Mesenchymal stem cell (in vitro differentiated cells and primary cell): ENCODE results near the gene TAF10.

Source experiments
- DNase-seq: peaks from one replicate; pipeline ENCODE4 v3.0.0-alpha.2; 2013
- H2AFZ ChIP-seq: one replicate; pipeline ENCODE4 v1.6.1; 2013; ENCODE audit warnings: low read depth, mild to moderate bottlenecking, control low read depth, inconsistent platforms, low read length, moderate library complexity
- H2AK5ac ChIP-seq: 2 replicates; pipeline ENCODE4 v1.6.1; 2013; ENCODE audit warnings: low read length, moderate library complexity, mild to moderate bottlenecking, inconsistent platforms; ENCODE audit not compliant: severe bottlenecking
- H2BK120ac ChIP-seq: one replicate; pipeline ENCODE4 v1.6.1; 2013; ENCODE audit warnings: low read depth, mild to moderate bottlenecking, inconsistent platforms, low read length, moderate library complexity
- H2BK12ac ChIP-seq, 2 experiments: one replicate each; pipeline ENCODE4 v1.6.1; 2013; ENCODE audit warnings: inconsistent platforms in 2 of 2, low read length in 2 of 2, mild to moderate bottlenecking in 2 of 2, moderate library complexity in 2 of 2, control low read depth in 1 of 2
- H2BK15ac ChIP-seq: one replicate; pipeline ENCODE4 v1.6.1; 2013; ENCODE audit warnings: mild to moderate bottlenecking, low read depth, inconsistent platforms; ENCODE audit not compliant: poor library complexity, severe bottlenecking
- H2BK5ac ChIP-seq: 2 replicates; pipeline ENCODE4 v1.6.1; 2013; ENCODE audit warnings: low read depth, mild to moderate bottlenecking, low read length, control low read depth, inconsistent platforms; ENCODE audit not compliant: poor library complexity, severe bottlenecking
- H3K14ac ChIP-seq, 2 experiments: one replicate each; pipeline ENCODE4 v1.6.1; 2013; ENCODE audit warnings: inconsistent platforms in 2 of 2, low read length in 2 of 2, control low read depth in 1 of 2, mild to moderate bottlenecking in 1 of 2, moderate library complexity in 1 of 2
- H3K18ac ChIP-seq, 2 experiments: one replicate each; pipeline ENCODE4 v1.6.1; 2013; ENCODE audit warnings: inconsistent platforms in 2 of 2, low read length in 2 of 2, control low read depth in 1 of 2, low read depth in 1 of 2, mild to moderate bottlenecking in 1 of 2
- H3K23ac ChIP-seq, 2 experiments: one replicate each; pipeline ENCODE4 v1.6.1; 2013; ENCODE audit warnings: inconsistent platforms in 2 of 2, low read length in 2 of 2, mild to moderate bottlenecking in 2 of 2, moderate library complexity in 2 of 2, control low read depth in 1 of 2
- H3K27ac ChIP-seq: 2 replicates; pipeline ENCODE4 v1.5.1; 2013; ENCODE audit warnings: mild to moderate bottlenecking, moderate library complexity, low read length, control low read depth, inconsistent platforms; ENCODE audit not compliant: poor library complexity, severe bottlenecking
- H3K27me3 ChIP-seq, 2 experiments: 2 replicates each; pipeline versions ENCODE4 v1.6.1 to v1.7.0; 2013; ENCODE audit warnings: low read length in 2 of 2, mild to moderate bottlenecking in 2 of 2, moderate library complexity in 2 of 2, control low read depth in 1 of 2, inconsistent platforms in 1 of 2; ENCODE audit not compliant: control insufficient read depth in 1 of 2, insufficient read depth in 1 of 2
- H3K36me3 ChIP-seq, 2 experiments: 2 replicates each; pipeline versions ENCODE4 v1.6.1 to v1.7.0; 2013; ENCODE audit warnings: low read length in 2 of 2, control low read depth in 1 of 2, inconsistent platforms in 1 of 2, low read depth in 1 of 2, mild to moderate bottlenecking in 1 of 2; ENCODE audit not compliant: insufficient read depth in 2 of 2, control insufficient read depth in 1 of 2
- H3K4ac ChIP-seq, 2 experiments: one replicate each; pipeline ENCODE4 v1.6.1; 2013; ENCODE audit warnings: inconsistent platforms in 2 of 2, low read length in 2 of 2, mild to moderate bottlenecking in 2 of 2, moderate library complexity in 2 of 2, control low read depth in 1 of 2, low read depth in 1 of 2
- H3K4me1 ChIP-seq: 2 replicates; pipeline ENCODE4 v1.6.1; 2013; ENCODE audit warnings: low read depth, low read length, control low read depth; ENCODE audit not compliant: control insufficient read depth, insufficient read depth
- H3K4me2 ChIP-seq: 2 replicates; pipeline ENCODE4 v1.6.1; 2013; ENCODE audit warnings: low read length, mild to moderate bottlenecking, inconsistent platforms; ENCODE audit not compliant: poor library complexity, severe bottlenecking
- H3K4me3 ChIP-seq, 2 experiments: 2 replicates each; pipeline versions ENCODE4 v1.5.1 to v1.7.0; 2013; ENCODE audit warnings: low read length in 2 of 2, mild to moderate bottlenecking in 2 of 2, control low read depth in 1 of 2, low read depth in 1 of 2; ENCODE audit not compliant: insufficient read depth in 1 of 2
- H3K79me1 ChIP-seq: replicated peaks from 2 replicates; pipeline ENCODE4 v1.6.1; 2013; ENCODE audit warnings: mild to moderate bottlenecking, control low read depth, low read length, inconsistent platforms; ENCODE audit not compliant: poor library complexity, severe bottlenecking
- H3K9ac ChIP-seq: 2 replicates; pipeline ENCODE4 v1.7.0; 2013; ENCODE audit warnings: mild to moderate bottlenecking, low read length, moderate library complexity
- H3K9me3 ChIP-seq: 2 replicates; pipeline ENCODE4 v1.7.0; 2013; ENCODE audit warnings: mild to moderate bottlenecking, low read length; ENCODE audit not compliant: control insufficient read depth
- H4K8ac ChIP-seq: one replicate; pipeline ENCODE4 v1.6.1; 2013; ENCODE audit warnings: inconsistent platforms, mild to moderate bottlenecking, low read length, moderate library complexity
- H4K91ac ChIP-seq: one replicate; pipeline ENCODE4 v1.6.1; 2013; ENCODE audit warnings: mild to moderate bottlenecking, low read length, inconsistent platforms
- WGBS: methylation state at CpG from one replicate; pipeline ENCODE4 v1.1.7; 2013; ENCODE audit warnings: mixed read lengths; 5-methylcytosine and 5-hydroxymethylcytosine counted together

The TAF10 gene

DNA sequence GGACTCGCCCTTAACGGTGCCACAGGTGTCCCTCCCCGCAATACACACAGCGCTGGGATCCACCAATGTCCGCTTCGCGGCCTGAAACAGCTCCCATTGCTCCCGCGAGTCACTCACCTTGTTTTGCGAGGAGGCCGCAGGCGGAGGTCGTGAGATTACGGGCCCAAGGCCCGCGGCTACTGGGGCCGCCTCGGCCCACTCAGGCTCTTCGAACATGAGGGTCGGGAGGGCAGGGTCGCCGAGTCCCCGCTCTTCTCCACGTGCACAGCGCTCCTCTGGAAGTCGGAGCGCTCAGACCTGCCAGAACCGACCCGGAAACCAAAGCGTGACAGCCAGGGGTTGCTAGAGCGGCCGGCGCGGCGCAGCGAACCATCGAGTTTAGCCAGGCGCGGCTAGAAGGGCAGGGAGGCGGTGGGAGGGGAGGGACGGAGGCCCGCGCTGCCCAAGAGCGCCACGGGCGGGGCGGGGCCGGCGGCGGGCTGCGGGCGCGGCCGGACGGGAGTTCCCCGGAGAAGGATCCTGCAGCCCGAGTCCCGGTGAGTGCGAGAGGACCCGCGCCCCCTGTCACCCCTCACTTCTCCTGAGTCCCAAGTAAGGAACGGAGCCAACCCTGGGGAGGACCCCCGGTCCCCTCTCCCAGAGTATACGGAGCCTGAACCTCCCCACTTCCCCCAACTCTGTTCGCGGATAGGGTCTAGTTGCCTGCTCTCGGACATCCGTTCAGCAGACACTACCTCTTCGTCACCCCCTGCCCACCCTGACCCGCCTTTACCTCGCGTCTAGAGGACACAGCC lies 8.5 kb downstream of the TAF10 start, which contains the start of the genes ILK and RRP8:
Gene ILK, plus strand, starts transcription at position 488 of the 794 bp plus-strand sequence. CDS start 498 bp downstream, outside the sequence.
Gene RRP8, minus strand, starts transcription at position 330 of the 794 bp plus-strand sequence. Its CDS starts 114 bp downstream, at position 216.
- H3K4me2 ChIP-seq: peak within 1 kb of the TSS; percentile 74
- H2BK15ac ChIP-seq: peak within 1 kb of the TSS; percentile 2
- H3K23ac ChIP-seq: peak within 1 kb of the TSS in 1 of 2 experiments; percentile 80
- peak within 1 kb of the TSS in 1 of 2 experiments; percentile 79 for H2BK12ac ChIP-seq
- peaks cover 24% of the 10 kb centered on the region for H3K79me1 ChIP-seq
- peak within 1 kb of the TSS; percentile 85 to 98 for H3K4me3 ChIP-seq
- H3K9ac ChIP-seq: peak within 1 kb of the TSS; percentile 93
- H3K4me1 ChIP-seq: peaks cover 17% of the 10 kb centered on the region
- H3K27ac ChIP-seq: peak within 1 kb of the TSS; percentile 92
- peak within 1 kb of the TSS; percentile 26 to 69 for H3K4ac ChIP-seq
- H3K27me3 ChIP-seq: no peaks in the 10 kb centered on the region
- peak within 1 kb of the TSS; percentile 78 for H2AFZ ChIP-seq
- H3K18ac ChIP-seq: peak within 1 kb of the TSS; percentile 71 to 82
- H4K8ac ChIP-seq: no peak within 1 kb of the TSS
- peak within 1 kb of the TSS; percentile 48 for H4K91ac ChIP-seq
- H2BK5ac ChIP-seq: peak within 1 kb of the TSS; percentile 68
- H2BK120ac ChIP-seq: peak within 1 kb of the TSS; percentile 35
- H3K14ac ChIP-seq: peak within 1 kb of the TSS in 1 of 2 experiments; percentile 96
- H2AK5ac ChIP-seq: peak within 1 kb of the TSS; percentile 49
- 1% methylated on average over 67 of the region's 72 CpGs for WGBS
- peak; percentile 92 for DNase-seq
- H3K36me3 ChIP-seq: peaks cover 36 to 50% of the 10 kb centered on the region in 2 experiments
- no peaks in the 10 kb centered on the region for H3K9me3 ChIP-seq

DNA sequence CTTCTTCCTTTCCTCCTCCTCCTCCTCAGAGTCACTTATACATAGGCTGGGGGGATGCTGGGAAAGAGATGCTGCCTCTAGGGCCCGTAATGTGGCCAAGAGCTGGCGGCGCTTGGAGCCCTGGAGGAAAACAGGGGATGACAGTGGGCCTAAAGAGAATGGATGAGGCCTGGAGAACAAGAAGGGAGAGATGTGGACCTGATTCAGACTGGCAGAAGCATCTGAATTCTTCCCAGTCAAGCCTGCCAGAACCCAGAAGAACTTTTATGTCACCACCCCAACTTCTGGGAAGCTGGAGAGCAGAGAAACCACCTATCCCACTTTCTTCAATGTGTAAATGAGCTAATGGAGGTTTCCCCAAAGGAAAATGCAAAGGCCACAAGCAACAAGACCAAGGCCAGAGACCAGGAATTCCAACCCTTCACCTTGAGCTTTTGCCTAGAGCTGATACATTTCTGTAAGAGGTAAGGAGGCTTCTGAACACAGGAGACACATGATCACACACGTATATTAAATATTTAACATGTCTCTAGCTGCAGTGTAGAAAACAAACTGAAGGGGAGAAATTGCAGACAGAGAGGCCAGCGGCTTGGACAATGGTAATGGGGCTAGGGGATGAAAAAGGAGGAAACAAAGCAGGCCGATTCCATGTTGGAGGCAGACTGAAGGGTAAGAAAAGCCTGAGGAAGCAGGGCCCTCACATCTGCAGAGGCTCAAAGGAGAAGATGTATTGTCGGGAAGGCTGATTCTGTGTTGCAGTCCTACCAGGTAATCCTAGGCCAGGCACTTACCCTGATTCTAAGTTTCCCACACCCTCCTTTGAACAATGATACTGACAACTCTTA lies 9.7 kb downstream of the TAF10 start:
- peak overlapping the region in 1 of 2 experiments; percentile 25 for H3K23ac ChIP-seq
- H3K9me3 ChIP-seq: no peaks in the 10 kb centered on the region

DNA sequence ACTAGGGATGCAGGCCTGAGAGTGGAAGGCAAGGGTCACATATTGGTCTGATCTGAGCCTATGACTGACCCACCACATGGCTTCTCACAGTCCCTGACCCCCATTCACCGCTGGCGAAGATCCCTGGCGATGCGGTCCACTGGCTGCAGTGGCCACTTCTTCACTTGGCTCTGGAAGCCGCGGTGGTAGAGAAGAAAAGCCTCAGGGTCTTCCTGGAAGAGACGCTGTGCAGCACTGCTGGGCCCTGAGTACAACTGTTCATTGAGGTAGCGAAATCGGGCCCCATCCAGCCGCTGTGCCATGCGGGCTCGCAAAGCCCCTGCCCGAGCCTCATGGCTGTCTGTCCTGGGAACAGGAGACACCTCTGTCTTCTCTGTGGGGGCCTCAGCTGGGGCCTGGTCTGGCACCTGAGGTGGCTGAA lies 11.0 kb downstream of the TAF10 start:
- Histone ChIP-seq H3K4me2 (no peak overlapping the region), H2BK120ac (no peak overlapping the region), H3K27me3 (no peaks in the 10 kb centered on the region), H3K23ac (no peak overlapping the region), H2BK15ac (no peak overlapping the region), H2AFZ (no peak overlapping the region), H2BK5ac (no peak overlapping the region), H3K9me3 (no peaks in the 10 kb centered on the region), H4K91ac (no peak overlapping the region), H3K79me1 (peaks cover 30% of the 10 kb centered on the region), H4K8ac (no peak overlapping the region), H3K4me3 (no peak overlapping the region), H3K4me1 (peaks cover 11% of the 10 kb centered on the region), H2AK5ac (no peak overlapping the region), H3K4ac (peak overlapping the region in 1 of 2 experiments; percentile 9), H3K27ac (no peak overlapping the region), H3K36me3 (peaks cover 33 to 58% of the 10 kb centered on the region in 2 experiments), H2BK12ac (no peak overlapping the region), H3K9ac (no peak overlapping the region), H3K14ac (no peak overlapping the region), H3K18ac (no peak overlapping the region)
- WGBS: 98% methylated on average over 13 of the region's 13 CpGs
- no peak for DNase-seq

More for the DNA sequence above, 9.7 kb downstream of the TAF10 start:
- peaks cover 15% of the 10 kb centered on the region for H3K4me1 ChIP-seq
- no peak overlapping the region for H3K27ac ChIP-seq
- H3K4me3 ChIP-seq: peak overlapping the region; percentile 34 to 98
- H2BK12ac ChIP-seq: peak overlapping the region in 1 of 2 experiments; percentile 35
- DNase-seq: no peak
- H4K91ac ChIP-seq: no peak overlapping the region
- no peak overlapping the region for H3K18ac ChIP-seq
- no peak overlapping the region for H2AFZ ChIP-seq
- H3K79me1 ChIP-seq: peaks cover 26% of the 10 kb centered on the region
- H3K27me3 ChIP-seq: no peaks in the 10 kb centered on the region
- 73% methylated on average over 6 of the region's 7 CpGs for WGBS
- peak overlapping the region; percentile 74 for H3K4me2 ChIP-seq
- peak overlapping the region in 1 of 2 experiments; percentile 49 for H3K14ac ChIP-seq
- H2BK5ac ChIP-seq: no peak overlapping the region
- no peak overlapping the region for H2AK5ac ChIP-seq
- peak overlapping the region in 1 of 2 experiments; percentile 50 for H3K4ac ChIP-seq
- no peak overlapping the region for H2BK120ac ChIP-seq
- H3K9ac ChIP-seq: peak overlapping the region; percentile 93
- H4K8ac ChIP-seq: no peak overlapping the region
- peaks cover 30 to 48% of the 10 kb centered on the region in 2 experiments for H3K36me3 ChIP-seq
- H2BK15ac ChIP-seq: no peak overlapping the region
